HepG2 (cell line): ENCODE measurements around the gene DDX46. TPM values are rescaled to one million over a fixed set of nuclear protein-coding genes. Genes with fewer than 3 reads are reported as not detected.

ENCODE experiments used
- HBP1 ChIP-seq: IDR thresholded peaks from 2 replicates; pipeline ENCODE4 v1.6.1; 2016; ENCODE audit warnings: low read depth, control low read depth
- HMGXB4 ChIP-seq, 2 experiments: sonication (generic) in 1 of 2; formaldehyde crosslinking in 1 of 2; IDR thresholded peaks; 2 replicates each; pipeline versions ENCODE4 v1.4.0 to v1.6.1; 2018 to 2020; ENCODE audit warnings: missing genetic modification reagents in 2 of 2, borderline replicate concordance in 1 of 2, low read depth in 1 of 2, mild to moderate bottlenecking in 1 of 2, missing biosample characterization in 1 of 2
- HNRNPK ChIP-seq: fragments of 200-400 bp; formaldehyde crosslinking; IDR thresholded peaks from 2 replicates; pipeline ENCODE4 v1.6.1; 2018; ENCODE audit warnings: low read length, low read depth, moderate library complexity, mild to moderate bottlenecking; ENCODE audit not compliant: poor library complexity, severe bottlenecking
- PHF5A ChIP-seq: IDR thresholded peaks from one replicate; pipeline ENCODE4 v1.6.1; 2018; ENCODE audit warnings: low read depth, missing genetic modification reagents; ENCODE audit not compliant: unreplicated experiment
- PLSCR1 ChIP-seq: sonication (generic); formaldehyde crosslinking; IDR thresholded peaks from 2 replicates; pipeline ENCODE4 v1.5.0; 2020; ENCODE audit warnings: missing genetic modification reagents, mild to moderate bottlenecking, borderline replicate concordance
- TBL1XR1 ChIP-seq: fragments of 150-350 bp; IDR thresholded peaks from 2 replicates; pipeline ENCODE4 v1.6.1; 2014; ENCODE audit warnings: borderline replicate concordance, low read length; ENCODE audit not compliant: partially characterized antibody
- ZNF281 ChIP-seq: sonication (generic); formaldehyde crosslinking; IDR thresholded peaks from 2 replicates; pipeline ENCODE4 v1.4.0; 2020; ENCODE audit warnings: missing genetic modification reagents, borderline replicate concordance
- ZNF496 ChIP-seq: sonication (generic); formaldehyde crosslinking; IDR thresholded peaks from 2 replicates; pipeline ENCODE4 v1.8.1; 2023; ENCODE audit warnings: mild to moderate bottlenecking, moderate library complexity, missing genetic modification reagents; ENCODE audit not compliant: insufficient replicate concordance
- ZNF747 ChIP-seq: sonication (generic); formaldehyde crosslinking; IDR thresholded peaks from 2 replicates; pipeline ENCODE4 v1.8.1; 2023; ENCODE audit warnings: missing genetic modification reagents, mild to moderate bottlenecking, borderline replicate concordance
- polyA plus RNA-seq, 8 experiments: library from polyadenylated mRNA; depleted of rRNA in 3 of 8; stranded (reverse) in 7 of 8; unstranded in 1 of 8; fragments of >200 nt; fragmentation: Illumina TruSeq in 4 of 8; extraction: Trizol in 4 of 8; gene quantifications; 2 replicates each; pipeline versions ENCODE4 v1.2.1 to v1.2.3, GENCODE V29; 2011 to 2016; ENCODE audit warnings: low read depth in 4 of 8, missing spikeins in 1 of 8, mixed read lengths in 1 of 8; ENCODE audit not compliant: insufficient read depth in 1 of 8
- total RNA-seq, 5 experiments: library from RNA; depleted of rRNA; stranded (reverse); fragments of >200 nt; fragmentation: Illumina TruSeq; extraction: Trizol; gene quantifications; 2 replicates each; pipeline ENCODE4 v1.2.3, GENCODE V29; 2016; ENCODE audit warnings: low read depth in 1 of 5
- TF ChIP-seq, protein P1 (sequence below), 2 experiments: sonication (generic) in 1 of 2; formaldehyde crosslinking in 1 of 2; IDR thresholded peaks; 2 replicates each; pipeline versions ENCODE4 v1.4.0 to v1.6.1; 2016 to 2020; ENCODE audit warnings: borderline replicate concordance in 1 of 2, low read depth in 1 of 2, mild to moderate bottlenecking in 1 of 2, missing genetic modification reagents in 1 of 2
- TF ChIP-seq, protein P2 (sequence below): sonication (generic); formaldehyde crosslinking; IDR thresholded peaks from 2 replicates; pipeline ENCODE4 v1.4.0; 2020; ENCODE audit warnings: mild to moderate bottlenecking, missing genetic modification reagents

Gene DDX46
- total and polyA plus RNA-seq, 2 of the 13 experiments (the other 11 are each of a cell fraction or from before 2014, with no cell fraction given): 27.3 to 59.3 TPM

DNA sequence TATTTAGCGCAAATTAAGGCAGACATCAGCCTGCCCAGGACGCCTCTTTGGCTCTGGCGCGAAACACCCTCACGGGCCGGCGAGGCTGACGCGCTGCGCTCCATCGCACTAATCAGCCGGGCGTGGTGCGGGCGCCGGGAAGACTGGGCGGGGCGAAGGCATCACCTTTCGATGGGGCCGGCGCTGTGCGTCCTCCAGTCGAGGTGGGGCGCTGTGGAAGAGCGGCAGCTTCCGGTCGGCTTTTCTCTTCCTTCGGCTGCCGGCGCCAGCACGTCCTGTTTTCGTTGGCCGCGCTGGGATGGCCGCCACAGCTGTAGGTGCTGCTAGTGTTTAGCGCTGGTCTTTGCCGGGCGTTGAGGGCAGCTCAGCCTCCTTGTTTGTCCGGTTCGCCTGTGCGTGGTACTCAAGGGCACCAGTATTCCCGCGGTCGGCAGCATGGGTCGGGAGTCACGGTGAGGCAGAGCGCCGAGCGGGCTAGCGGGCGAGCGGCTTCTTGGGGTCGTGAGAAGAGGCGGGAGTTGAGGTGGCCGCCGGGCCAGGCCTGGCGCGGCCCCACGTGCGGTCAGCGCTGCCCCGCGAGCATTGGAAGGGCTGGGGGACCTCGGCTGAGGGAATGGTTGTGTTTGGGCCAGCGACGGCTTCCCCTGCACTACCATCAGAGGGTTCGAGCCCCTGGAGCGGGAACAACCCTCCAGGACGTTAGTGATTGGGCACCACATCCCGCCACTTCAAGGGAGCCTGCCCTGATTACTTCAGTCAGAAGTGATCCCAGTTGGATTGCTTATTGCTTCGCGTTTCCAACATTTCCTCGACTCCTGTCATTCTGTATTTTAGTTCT, at the start of gene DDX46 (continued):
- TF ChIP-seq, protein P1, sequence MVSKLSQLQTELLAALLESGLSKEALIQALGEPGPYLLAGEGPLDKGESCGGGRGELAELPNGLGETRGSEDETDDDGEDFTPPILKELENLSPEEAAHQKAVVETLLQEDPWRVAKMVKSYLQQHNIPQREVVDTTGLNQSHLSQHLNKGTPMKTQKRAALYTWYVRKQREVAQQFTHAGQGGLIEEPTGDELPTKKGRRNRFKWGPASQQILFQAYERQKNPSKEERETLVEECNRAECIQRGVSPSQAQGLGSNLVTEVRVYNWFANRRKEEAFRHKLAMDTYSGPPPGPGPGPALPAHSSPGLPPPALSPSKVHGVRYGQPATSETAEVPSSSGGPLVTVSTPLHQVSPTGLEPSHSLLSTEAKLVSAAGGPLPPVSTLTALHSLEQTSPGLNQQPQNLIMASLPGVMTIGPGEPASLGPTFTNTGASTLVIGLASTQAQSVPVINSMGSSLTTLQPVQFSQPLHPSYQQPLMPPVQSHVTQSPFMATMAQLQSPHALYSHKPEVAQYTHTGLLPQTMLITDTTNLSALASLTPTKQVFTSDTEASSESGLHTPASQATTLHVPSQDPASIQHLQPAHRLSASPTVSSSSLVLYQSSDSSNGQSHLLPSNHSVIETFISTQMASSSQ (IDR thresholded peaks at IDR 0.05; ENCODE audit: low read depth): no peak; the same call in 1 of the 2 replicates
- TF ChIP-seq, protein P1 (CRISPR knock-in tag; IDR thresholded peaks at IDR 0.05; ENCODE audit: borderline replicate concordance): peak; percentile 86; the same call in 1 of the 2 replicates
- no peak for TF ChIP-seq ZNF496 (CRISPR knock-in tag)
- TF ChIP-seq HNRNPK: peak; percentile 45
- TF ChIP-seq, protein P2, sequence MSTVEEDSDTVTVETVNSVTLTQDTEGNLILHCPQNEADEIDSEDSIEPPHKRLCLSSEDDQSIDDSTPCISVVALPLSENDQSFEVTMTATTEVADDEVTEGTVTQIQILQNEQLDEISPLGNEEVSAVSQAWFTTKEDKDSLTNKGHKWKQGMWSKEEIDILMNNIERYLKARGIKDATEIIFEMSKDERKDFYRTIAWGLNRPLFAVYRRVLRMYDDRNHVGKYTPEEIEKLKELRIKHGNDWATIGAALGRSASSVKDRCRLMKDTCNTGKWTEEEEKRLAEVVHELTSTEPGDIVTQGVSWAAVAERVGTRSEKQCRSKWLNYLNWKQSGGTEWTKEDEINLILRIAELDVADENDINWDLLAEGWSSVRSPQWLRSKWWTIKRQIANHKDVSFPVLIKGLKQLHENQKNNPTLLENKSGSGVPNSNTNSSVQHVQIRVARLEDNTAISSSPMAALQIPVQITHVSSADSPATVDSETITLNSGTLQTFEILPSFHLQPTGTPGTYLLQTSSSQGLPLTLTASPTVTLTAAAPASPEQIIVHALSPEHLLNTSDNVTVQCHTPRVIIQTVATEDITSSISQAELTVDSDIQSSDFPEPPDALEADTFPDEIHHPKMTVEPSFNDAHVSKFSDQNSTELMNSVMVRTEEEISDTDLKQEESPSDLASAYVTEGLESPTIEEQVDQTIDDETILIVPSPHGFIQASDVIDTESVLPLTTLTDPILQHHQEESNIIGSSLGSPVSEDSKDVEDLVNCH: no peak
- TF ChIP-seq TBL1XR1: peak; percentile 40
- TF ChIP-seq ZNF747 (CRISPR knock-in tag): peak; percentile 95
- TF ChIP-seq HBP1 (CRISPR knock-in tag): no peak; the same call in 1 of the 2 replicates
- TF ChIP-seq ZNF281: no peak
- peak; percentile 93 to 98 for TF ChIP-seq HMGXB4 (CRISPR knock-in tag; IDR thresholded peaks at IDR 0.05; ENCODE audit: borderline replicate concordance in 1 of 2, low read depth in 1 of 2)
- peak; percentile 58 for TF ChIP-seq PHF5A (CRISPR knock-in tag)
- no peak for TF ChIP-seq PLSCR1
